Stromal cell of bone marrow (primary cell): ENCODE measurements around the gene CLSTN3.
"Not testable (repeated sequence)": the region's sequence is repeated elsewhere in the genome, so short reads cannot be mapped to it uniquely, and the experiment has no call there.

ENCODE experiments used
- DNase-seq: peaks from one replicate; pipeline ENCODE4 v3.0.0-alpha.2; 2012; ENCODE audit warnings: low read depth

The CLSTN3 gene

DNA sequence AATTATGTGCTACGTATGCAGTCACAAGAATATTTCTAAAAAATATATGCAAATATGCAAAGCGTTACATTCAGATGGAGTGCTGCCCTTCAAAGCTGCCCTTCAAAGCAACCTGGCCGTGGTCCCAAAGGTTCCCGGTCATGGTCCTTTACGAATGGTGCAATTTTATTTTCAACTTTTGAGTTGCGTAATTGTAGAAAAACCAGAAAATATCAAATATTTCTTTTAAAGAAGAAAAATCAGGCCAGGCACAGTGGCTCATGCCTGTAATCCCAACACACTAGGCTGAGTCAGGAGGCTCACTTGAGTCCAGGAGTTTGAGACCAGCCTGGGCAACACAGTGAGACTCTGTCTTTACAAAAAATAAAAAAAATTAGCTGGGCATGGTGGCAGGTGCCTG is 21.4 kb downstream of the CLSTN3 start:
- DNase-seq = no peak

DNA sequence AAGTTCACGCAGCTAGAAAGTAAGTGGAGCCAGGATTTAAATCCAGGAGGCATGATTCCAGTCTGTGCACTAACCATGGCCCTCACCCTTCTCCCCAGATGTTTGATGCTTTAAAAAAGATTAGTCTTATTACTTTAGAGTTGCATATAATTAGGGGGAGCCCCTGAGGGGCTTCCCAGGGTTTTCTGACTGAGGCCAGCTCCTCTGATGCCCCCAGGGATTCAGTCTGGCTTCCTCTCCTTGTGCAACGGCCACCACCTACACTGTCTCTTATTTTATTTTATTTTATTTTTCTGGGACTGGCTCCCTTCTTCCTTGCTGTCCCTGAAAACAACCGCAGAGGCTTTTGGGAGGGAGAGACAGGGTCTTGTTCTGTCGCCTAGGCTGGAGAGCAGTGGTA is 22.6 kb downstream of the CLSTN3 start:
- DNase-seq = no peak

DNA sequence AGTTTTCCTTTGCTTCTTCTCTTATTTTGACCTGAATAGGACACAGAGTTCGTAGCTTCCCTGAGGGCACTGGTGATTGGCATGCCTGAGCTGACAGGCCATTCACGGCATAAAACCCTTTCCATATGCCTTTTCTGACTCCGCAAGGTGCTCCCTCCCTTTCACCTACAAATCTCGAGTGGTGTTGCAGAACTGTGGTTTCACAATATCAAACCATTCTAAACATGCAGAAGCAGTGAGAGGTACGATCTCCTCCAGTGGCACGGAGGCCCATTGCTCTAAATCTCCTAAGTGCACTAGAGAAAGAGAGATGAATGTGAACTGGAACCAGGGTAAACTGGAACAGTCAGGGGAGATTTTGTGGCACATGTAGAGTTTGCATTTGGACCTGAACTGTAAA is 23.9 kb downstream of the CLSTN3 start:
- no peak for DNase-seq

DNA sequence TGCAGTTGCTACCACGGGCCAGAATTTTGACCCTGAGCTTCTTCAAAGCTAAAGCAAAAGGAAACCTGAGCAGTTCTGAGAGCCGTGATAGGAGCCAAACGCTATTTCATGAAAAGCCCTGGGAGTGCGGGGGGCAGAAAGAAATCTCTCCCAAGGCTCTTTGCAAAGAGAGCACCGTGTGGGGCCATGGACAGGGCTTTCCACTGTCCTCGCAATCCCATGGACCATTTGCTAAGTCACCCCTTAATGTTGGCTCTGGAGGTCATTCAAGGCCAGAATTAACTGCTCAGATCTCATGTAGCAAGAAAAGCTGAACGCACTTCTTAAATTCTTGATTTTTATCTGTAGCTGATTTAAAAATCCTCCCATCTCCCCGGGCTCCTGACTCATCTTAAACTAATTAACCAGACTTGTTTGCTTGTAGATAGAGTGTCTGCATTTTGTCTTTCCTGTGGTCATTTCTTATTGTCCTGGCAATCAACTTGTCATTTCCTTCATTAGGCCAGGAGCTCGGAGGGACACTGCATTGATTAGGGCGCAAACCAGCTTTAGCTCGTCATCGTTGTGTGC is 24.8 kb downstream of the CLSTN3 start:
- no peak for DNase-seq

DNA sequence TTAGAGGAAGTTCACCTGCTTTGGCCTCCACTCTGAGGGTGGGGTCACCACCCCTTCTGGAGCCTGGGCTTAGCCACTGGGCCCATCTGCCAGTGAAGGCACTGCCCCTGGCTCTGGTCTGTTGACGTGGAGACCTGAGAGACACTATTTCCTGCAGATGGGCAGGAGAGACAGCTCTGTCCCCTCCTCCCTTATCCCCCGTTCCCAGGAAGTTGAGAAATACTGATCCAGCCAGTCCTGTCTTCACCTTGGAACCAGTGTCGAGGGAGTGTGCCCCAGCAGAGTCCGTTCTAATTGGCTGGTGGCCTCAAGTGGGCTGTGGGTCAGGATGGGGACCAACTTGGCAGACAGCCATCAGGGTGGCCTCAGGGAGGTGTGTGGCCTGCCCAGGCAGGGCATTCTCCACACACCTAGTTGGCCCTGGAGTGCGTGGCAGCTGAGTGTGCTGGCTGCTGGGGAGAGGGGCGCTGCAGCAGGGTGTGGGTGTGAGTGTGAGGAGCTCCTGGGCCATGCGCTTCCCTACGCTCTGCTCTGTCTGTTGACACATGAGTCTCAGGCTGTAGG is 25.4 kb downstream of the CLSTN3 start:
- no peak for DNase-seq

DNA sequence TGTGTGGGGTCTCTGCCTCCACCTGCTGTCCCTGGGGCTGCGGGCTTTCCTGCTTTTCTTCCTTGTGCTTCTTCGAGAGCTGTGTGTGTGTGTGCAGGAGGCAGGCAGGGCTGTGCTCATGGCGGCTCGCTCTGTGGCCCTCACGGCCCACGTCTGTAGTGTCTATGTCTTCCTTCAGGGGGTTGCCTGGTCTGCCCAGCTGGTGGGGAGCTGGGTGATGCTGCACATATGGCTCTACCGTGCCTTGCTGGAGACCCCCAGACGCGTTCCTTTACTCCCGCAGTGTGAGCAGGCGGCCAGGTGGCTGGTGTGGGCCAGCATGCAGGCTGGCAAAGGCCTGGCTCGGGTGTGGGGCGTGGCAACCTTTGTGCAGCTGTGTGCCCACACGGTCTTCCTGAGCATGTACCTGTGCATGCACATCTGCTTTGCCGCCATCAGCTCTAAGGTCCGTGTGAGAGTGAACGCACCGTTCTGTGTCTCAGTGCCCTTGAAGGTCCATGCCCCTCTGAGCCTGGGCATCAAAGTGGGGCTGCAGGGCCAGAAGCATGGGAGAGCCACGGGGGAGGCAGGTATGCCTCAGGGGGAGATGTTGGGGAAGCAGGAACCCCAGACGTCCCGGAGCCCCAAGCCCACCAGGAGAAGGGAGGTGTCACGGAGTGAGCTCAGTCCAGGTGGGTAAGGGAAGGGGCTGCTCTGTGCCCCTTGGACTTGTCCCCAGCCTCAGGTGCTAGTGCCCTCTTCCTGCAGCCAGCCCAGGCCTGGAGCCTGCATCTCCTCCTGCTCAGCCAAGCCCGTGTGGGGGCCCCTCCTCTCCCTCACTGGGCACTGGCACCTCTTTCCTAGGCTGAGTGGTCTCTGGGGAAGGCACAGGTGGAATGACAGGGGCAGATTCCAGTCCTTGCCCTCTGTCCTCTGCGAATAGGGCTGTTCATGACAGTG is 26.4 kb downstream of the CLSTN3 start:
- DNase-seq = no peak

DNA sequence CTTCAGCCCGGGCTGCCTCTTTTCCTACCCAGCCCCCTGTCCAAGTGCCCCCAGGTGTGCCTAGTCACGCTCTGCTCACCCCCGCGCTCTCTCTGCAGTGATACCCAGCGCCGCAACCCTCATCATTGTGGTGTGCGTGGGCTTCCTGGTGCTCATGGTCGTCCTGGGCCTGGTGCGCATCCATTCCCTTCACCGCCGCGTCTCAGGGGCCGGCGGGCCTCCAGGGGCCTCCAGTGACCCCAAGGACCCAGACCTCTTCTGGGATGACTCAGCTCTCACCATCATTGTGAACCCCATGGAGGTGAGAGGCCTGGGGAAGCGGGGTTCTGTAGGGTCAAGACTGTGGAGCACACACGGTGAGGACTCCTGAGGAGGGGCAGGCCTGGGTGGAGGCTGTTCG is 27.2 kb downstream of the CLSTN3 start:
- DNase-seq = no peak

DNA sequence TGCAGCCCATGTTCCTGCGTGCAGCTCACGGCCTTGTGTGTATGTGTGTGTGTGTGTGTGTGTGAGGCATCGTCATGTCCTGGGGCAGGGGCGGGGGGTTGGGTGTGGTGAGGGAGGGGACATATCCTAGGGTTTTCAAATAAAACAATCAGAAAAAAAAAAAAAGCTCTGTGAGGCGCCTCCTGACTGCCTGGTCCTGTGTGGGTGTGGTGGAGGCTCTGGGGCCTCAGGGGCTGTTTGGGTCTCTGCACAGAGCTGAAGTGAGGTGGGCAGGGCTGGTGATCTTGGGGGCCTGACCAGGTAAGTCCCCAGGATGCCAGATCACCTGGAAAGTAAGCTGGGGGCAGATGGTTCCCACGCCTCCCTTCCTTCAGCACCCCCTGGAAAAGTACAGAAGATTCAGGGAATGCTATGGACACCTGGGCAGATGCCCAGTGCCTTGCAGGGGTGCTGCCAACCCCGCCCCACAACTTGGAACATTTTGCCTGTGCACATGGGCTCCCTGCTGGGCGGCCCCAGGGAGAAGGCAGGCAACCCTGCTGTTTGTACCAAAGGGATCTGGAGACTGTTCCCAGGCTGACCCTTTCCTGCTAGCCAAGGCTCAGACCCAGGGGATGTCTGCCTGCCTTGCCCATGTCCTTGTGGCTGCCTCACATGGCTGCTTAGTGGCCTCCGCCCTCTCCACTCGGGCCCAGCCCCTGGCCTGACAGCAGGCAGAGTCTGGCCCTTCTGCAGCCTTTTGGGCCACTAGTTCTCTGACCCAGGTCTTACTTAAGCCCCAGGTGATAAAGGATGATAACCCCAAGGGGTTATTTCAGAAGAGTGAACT is 28.8 kb downstream of the CLSTN3 start:
- no peak for DNase-seq

DNA sequence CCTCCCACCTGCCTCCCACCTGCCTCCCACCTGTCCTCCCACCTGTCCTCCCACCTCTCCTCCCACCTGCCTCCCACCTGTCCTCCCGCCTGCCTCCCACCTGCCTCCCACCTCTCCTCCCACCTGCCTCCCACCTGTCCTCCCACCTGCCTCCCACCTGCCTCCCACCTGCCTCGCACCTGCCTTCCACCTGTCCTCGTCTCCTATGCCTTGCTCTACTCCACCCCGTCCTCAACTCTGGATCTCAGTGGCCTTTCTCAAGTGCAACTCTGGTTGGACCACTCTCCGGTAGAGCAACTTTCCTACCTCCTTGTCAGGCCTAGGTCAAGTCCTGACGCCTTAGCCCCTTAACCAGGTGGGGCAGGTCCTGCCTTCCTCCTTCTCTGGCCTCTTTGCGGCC is 30.0 kb downstream of the CLSTN3 start:
- no peak for DNase-seq

DNA sequence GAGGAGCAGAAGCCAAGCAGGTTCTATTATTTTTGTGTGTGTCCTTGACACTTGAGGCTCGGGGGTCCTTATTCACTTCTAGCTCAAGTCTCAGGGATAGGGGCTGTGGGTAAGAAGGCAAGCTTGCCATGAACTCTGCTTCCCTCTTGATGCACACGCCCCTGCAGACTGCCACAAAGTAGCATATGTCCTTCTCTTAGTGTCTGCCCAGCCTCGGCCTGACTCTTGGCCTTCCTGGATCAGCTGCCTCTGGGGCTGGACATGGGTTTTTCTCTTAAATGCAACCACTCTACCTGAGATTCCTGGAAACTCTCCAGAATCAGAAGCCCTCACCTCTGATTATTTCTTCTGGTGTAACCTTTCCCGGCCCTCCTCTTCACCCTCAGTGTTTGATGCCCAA is 31.2 kb downstream of the CLSTN3 start:
- DNase-seq = no peak

DNA sequence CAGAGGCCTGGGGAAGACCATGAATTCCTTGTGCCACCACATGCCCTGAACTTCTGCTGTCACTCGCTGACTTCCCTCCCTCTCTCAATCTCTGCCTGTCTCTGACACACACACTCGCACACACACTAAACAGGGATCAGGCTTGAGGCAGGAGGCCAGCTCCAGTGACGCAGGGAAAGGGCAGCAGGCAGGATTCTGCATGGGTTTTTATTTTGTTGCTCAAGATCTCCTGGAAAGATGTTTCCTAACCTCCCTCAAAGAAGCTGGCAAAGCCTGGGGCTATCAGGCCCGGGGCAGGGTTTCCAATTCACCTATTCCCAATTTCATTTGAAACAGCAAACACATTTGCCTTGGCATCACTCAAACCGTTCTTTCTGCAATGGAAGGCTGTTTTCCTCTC is 31.6 kb downstream of the CLSTN3 start:
- peak; percentile 46 for DNase-seq

DNA sequence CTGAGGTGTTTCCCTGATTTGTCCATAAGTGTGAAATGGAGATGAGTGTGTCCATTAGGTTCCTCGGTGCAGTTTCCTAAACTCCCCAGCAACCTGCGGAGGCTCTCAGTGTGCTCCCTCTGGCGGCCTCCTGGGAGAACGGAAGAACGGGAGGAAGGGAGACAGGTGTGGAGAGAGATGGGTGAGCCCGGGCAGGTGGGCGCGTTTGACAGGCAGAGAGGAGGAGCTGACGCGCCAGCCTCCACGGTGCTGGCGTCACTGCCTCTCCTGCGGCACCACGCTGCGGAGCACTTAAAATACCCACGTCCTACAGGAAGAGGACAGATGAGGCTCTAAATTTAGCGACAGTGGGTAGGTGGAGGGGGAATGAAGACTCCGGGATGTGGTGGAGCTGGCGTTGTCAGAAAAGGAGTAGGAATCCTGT is 32.5 kb downstream of the CLSTN3 start:
- no peak for DNase-seq

DNA sequence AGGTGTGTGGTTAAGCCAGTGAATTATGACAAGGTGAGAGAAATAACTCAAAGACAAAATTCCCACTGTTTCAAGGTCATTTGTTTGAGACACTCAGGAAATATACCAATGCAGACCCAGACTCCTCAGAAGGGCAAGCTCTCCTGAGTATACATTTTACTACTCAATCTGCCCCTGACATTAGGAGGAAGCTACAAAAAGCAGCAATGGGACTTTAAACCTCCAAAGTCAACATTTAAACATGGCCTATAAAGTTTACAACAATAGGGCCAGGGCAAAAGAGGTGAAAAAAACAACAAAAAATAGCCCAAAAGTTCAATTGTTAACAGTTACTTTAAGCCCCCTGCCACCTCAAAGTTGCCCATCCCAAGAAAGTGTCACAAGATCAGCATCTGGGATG is 39.8 kb downstream of the CLSTN3 start:
- no peak for DNase-seq

DNA sequence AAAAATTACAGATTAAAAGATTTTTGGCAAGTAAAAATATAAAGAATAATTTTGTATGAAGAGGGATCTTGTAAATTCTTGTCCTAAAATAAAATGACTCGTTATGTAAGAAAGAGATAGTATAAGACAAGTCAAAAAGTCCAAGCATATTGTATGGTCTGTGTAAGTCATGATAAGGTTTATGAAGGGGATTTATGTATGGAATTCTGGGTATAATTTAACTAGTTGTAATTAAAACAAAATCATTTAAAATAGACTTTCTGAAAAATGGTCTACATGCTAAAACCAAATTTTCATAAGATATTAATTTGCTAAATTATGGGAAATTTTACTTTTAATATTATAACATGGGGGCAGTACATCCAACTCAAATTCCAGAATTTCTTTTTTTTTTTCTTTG is 41.7 kb downstream of the CLSTN3 start:
- no peak for DNase-seq

DNA sequence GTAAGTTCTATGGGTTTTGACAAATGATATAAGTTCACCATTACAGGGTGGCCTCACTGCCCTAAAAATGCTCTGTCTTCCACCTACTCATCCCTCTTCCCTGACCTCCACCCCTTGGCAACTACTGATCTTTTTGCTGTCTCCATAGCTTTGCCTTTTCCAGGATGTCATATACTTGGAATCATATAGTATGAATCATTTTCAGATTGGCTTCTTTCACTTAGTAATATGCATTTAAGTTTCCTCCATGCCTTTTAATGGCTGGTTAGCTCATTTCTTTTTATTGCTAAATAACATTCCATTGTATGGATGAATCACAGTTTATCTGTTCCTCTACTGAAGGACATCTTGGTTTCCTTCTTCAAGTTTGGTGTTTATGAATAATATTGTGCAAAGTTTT is 45.3 kb downstream of the CLSTN3 start:
- no peak for DNase-seq

DNA sequence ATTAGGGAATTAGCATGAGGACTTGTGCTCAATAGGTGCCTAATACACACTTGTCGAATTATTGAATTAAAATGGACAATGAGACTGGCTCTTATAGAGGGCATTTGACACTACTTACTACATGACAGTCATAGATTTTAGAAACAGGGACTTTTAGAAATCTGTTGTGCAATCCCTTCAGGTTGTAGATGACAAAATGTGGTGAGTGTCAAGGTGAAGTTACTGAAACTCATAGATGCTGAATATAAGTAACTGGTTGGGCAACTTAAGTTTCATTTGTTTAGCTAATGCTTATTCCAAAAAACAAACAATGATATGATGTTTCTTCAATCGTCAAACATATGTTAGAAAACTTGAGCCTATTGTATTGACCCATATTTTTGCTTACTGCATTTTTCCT is 46.4 kb downstream of the CLSTN3 start:
- no peak for DNase-seq

DNA sequence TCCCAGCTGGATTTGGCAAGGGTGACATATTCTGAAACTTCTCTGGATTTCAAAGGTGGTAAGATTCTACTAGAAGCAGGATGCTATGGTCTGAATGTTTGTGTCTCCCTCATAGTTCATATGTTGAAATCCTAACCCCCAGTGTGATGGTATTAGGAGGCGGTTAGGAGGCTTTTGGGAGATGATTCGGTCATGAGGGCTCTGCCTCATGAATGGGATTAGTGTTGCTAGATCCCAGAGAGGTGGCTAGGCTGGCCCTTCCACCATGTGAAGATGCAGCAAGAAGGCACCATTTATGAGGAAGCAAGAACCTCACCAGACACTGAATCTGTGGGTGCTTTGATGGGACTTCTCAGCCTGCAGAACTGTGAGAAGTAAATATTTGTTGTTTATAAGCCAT is 48.3 kb downstream of the CLSTN3 start:
- no peak for DNase-seq

DNA sequence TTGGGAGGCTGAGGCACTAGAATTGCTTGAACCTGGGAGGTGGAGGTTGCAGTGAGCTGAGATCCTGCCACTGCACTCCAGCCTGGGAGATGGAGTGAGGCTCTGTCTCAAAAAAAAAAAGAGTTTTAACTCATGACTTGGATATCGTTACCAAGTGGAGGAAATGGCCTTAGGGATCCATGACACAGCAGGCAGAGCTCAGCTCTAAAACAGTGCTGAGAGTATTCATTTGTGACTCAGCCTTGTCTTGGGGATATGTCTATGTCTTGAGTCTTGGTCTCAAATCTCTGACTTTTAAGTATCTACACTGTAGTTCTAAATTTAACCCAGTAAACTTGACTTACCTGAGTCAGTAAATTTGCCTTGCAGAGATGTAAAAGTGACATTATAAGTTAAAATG is 50.5 kb downstream of the CLSTN3 start:
- peak; percentile 35 for DNase-seq

DNA sequence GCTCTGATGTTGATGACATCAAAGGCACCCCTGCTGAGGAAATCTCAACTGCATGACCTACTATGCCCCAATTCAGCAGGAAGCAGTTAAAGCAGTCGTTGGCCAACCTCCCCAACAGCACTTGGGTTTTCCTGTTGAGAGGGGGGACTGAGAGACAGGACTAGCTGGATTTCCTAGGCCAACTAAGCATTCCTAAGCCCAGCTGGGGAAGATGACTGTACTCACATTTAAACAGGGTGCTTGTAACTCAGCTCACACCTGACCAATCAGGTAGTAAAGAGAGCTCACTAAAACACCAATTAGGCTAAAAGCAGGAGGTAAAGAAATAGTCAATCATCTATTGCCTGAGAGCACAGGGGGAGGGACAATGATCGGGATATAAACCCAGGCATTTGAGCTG is 55.9 kb downstream of the CLSTN3 start:
- not testable (repeated sequence) for DNase-seq

DNA sequence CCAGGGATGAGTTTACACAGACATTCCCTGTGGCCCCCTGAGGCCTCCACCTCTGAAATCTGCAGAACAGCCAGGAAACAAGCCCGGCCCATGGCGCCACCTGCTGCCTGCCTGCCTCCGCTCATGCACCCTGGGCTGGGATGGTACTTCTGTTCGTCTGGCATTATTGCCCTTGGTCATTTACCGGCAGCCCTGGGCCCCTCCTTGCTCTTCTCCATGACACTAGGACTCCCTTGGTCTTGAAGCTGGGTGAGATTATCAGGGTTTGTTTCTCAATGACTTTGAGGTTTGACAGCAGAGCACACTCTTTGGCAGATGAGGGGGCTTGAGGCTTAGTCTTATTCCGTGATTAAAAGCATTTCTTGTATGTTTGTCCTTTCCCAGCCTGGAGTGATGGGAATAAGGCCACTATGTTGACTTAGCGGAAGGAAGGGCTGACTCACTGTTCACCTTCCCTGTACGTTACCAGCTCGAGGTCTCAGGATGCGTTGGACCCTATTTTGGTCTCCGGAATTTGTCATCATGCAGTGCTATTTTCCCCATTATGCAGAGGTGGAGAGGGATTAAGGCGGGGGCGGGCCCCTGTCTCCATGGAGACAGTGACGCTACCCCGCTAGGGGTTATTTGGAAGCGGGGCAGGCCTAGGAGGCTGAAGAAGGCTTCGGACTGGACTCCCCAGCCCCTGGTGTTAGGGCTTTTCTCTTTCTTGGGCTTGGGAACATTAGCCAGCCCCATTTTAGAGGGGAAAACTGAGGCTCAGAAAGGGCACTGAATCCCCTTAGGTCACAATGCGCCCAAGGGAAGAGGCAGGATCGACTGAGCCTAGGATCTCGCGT is 58.6 kb downstream of the CLSTN3 start:
- peak; percentile 37 for DNase-seq

DNA sequence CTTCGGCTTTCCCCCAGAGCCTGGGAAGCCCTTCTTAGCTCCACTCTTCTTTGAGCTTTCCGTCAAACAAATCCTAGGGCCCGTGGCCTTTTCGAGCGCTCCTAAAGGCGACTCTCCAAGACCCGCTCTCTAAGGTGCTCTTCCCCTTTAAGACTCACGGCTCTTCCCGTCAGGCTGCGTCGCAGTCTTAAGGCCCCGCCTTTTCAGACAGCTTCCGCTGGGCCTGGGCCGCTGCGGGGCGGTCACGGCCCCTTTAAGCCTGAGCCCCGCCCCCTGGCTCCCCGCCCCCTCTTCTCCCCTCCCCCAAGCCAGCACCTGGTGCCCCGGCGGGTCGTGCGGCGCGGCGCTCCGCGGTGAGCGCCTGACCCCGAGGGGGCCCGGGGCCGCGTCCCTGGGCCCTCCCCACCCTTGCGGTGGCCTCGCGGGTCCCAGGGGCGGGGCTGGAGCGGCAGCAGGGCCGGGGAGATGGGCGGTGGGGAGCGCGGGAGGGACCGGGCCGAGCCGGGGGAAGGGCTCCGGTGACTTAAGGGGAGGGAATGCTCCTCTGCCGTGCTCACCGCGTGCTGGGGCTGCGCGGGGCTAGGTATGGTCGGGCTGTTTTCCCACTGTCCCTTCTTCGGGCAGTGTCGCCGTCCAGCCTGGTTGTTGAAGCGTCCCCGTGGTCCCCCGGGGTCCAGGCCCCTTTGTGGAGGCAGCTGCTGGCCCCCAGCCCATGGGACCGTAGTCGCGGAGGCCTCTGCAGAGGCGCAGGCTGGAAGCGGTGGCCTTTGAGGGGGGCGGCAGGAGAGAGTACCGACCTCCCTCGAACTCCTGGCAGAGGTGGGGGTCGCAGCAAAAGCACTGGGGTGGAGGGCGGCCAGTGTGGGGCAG is 59.5 kb downstream of the CLSTN3 start, which contains the start of gene PEX5:
PEX5 (plus strand) TSS at position 289 of the 870 bp plus-strand sequence. CDS start 692 bp downstream, outside the sequence.
- DNase-seq = peak; percentile 89
